CMK (cell line): Measurements from ENCODE around the gene GTF2IRD1.
A peak's percentile ranks its signal among the peaks of the same experiment; 100 is the strongest.
"Not testable (repeated sequence)": the region's sequence is repeated elsewhere in the genome, so short reads cannot be mapped to it uniquely, and the experiment has no call there.

ENCODE experiments used
- DNase-seq: peaks from one replicate; pipeline ENCODE4 v3.0.0-alpha.2; 2010; ENCODE audit warnings: low read depth

GTF2IRD1 gene

GRCh38 chr7:74453322-74454011 lies at the start of gene GTF2IRD1:
Gene GTF2IRD1 (plus strand): TSS chr7:74453906. CDS start chr7:74508081, 54,175 bp downstream.
- DNase-seq: no peak

- DNase-seq: no peak
These were observed 49.4 kb upstream of the GTF2IRD1 start for GRCh38 chr7:74404388-74404700.

GRCh38 chr7:74404741-74405140 lies 49.0 kb upstream of the GTF2IRD1 start:
- no peak for DNase-seq

- no peak for DNase-seq
These were observed 48.4 kb upstream of the GTF2IRD1 start for GRCh38 chr7:74405191-74405898.

- DNase-seq: no peak
These were observed 47.7 kb upstream of the GTF2IRD1 start for GRCh38 chr7:74405899-74406512.

GRCh38 chr7:74407958-74408357 lies 45.7 kb upstream of the GTF2IRD1 start:
- no peak for DNase-seq

- no peak for DNase-seq
These were observed 44.1 kb upstream of the GTF2IRD1 start for GRCh38 chr7:74409571-74409970.

- DNase-seq: no peak
These were observed 42.9 kb upstream of the GTF2IRD1 start for GRCh38 chr7:74410772-74411171.

GRCh38 chr7:74411571-74411970 lies 42.1 kb upstream of the GTF2IRD1 start:
- DNase-seq: not testable (repeated sequence)

- no peak for DNase-seq
These were observed 41.6 kb upstream of the GTF2IRD1 start for GRCh38 chr7:74412056-74412455.

GRCh38 chr7:74412603-74413002 lies 41.1 kb upstream of the GTF2IRD1 start:
- no peak for DNase-seq

GRCh38 chr7:74414595-74415333 lies 38.9 kb upstream of the GTF2IRD1 start:
- not testable (repeated sequence) for DNase-seq

- DNase-seq: peak; percentile 45
These were observed 36.2 kb upstream of the GTF2IRD1 start for GRCh38 chr7:74417419-74417971.

- no peak for DNase-seq
These were observed 35.6 kb upstream of the GTF2IRD1 start for GRCh38 chr7:74418076-74418475.

- DNase-seq: no peak
These were observed 35.2 kb upstream of the GTF2IRD1 start for GRCh38 chr7:74418538-74418937.

- DNase-seq: not testable (repeated sequence)
These were observed 34.5 kb upstream of the GTF2IRD1 start for GRCh38 chr7:74419232-74419631.

- no peak for DNase-seq
These were observed 33.7 kb upstream of the GTF2IRD1 start for GRCh38 chr7:74420006-74420405.

- DNase-seq: no peak
These were observed 29.3 kb upstream of the GTF2IRD1 start for GRCh38 chr7:74424291-74424880.

GRCh38 chr7:74428023-74428422 lies 25.7 kb upstream of the GTF2IRD1 start:
- no peak for DNase-seq

- DNase-seq: no peak
These were observed 24.5 kb upstream of the GTF2IRD1 start for GRCh38 chr7:74429153-74429747.

- DNase-seq: not testable (repeated sequence)
These were observed 23.3 kb upstream of the GTF2IRD1 start for GRCh38 chr7:74430409-74430808.
